ENCODE results near the gene KCNQ2.

Gene KCNQ2

DNA sequence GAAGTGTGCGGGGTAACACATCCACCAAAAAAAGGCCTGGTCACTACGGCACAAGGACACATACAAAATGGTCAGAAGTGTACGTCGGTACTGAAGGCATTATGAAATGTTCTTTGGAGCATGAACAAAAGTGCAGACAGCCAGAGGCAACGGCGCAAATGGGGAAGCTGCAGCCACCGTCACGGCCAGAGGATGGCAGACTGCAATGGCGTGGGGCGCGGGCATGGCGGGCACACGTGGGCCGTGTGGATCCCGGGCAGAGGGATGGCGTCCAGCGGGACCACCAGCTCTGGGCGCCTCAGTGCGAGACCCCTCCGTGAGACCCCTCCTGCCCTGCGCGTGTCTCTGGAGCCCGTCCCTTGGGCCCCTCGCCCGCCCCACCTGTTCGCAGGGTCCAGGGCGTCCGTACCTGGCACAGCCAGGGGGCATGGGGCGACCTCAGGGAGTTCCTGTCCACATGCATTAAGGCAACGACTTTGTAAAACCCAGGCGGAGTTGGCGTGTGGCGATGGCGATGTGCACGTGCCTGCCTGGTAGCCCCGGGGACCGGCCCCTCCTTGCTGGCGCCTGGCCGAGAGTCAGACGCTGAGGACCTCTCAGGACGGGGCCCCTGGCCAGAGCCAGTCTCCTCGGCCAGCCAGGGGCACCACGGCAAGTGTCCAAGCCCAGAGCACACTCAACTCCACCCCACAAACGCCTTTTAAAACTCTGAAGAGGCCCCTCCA lies 71.8 kb downstream of the KCNQ2 start:
- DNase-seq: no peak

- no peak for DNase-seq
Measured at GRCh38 chr20:63399596-63400375, 72.7 kb downstream of the KCNQ2 start.

GRCh38 chr20:63398744-63399514 lies 73.5 kb downstream of the KCNQ2 start:
- no peak for DNase-seq

DNA sequence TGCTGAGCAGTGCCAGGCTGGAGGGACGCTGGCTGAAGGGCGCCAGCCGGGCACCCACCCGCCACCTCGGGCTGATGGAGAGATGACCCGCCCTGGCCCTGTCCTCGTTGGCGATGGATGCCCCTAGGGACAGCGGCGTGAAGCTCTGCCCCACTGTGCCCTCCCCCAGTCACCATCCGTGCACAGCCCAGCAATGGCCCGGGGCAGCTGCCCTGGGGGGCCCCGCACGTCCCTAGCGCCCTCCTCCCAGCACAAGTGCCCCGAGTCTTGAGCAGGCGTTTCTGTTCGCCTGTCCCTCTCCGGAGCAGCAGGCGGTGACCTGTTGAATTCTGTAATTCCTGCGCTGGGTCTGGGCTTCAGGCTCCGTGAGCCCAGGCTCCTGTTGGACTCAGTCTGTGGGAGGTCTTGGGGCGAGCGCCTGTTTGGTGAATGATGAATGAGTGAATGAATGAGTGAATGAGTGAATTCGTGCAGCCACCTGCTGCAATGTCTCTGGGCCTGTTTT lies 74.5 kb downstream of the KCNQ2 start:
- no peak for DNase-seq

GRCh38 chr20:63397155-63397843 lies 75.2 kb downstream of the KCNQ2 start:
- DNase-seq: no peak

- DNase-seq: no peak
Measured at GRCh38 chr20:63396300-63396699, 76.2 kb downstream of the KCNQ2 start.

GRCh38 chr20:63395723-63396122 lies 76.7 kb downstream of the KCNQ2 start:
- no peak for DNase-seq

DNA sequence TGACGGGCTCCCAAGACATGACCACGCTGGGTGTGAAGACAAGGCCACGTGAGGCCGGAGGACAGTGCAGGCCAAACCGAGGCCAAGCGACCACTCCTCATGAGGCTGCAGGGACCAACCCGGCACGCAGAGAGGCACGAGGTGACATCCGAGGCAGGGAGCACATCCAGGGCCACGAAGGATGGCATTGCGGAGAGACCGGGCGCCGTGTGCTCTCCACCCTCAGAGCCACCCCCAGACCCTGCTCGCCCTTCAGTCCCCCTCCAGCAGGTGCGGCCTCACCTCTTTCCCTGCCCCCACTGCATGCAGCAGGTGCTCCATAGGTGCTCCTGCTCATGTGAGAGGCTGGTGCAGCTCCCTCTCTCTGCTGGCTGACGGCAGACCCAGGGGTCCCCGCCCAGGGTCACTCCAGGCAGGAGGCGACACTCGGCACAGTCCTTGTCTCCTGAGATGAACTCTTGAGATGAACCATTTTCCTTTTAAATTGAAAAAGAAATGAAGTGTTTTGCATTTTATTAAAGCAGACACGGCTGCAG lies 77.5 kb downstream of the KCNQ2 start:
- no peak for DNase-seq

DNA sequence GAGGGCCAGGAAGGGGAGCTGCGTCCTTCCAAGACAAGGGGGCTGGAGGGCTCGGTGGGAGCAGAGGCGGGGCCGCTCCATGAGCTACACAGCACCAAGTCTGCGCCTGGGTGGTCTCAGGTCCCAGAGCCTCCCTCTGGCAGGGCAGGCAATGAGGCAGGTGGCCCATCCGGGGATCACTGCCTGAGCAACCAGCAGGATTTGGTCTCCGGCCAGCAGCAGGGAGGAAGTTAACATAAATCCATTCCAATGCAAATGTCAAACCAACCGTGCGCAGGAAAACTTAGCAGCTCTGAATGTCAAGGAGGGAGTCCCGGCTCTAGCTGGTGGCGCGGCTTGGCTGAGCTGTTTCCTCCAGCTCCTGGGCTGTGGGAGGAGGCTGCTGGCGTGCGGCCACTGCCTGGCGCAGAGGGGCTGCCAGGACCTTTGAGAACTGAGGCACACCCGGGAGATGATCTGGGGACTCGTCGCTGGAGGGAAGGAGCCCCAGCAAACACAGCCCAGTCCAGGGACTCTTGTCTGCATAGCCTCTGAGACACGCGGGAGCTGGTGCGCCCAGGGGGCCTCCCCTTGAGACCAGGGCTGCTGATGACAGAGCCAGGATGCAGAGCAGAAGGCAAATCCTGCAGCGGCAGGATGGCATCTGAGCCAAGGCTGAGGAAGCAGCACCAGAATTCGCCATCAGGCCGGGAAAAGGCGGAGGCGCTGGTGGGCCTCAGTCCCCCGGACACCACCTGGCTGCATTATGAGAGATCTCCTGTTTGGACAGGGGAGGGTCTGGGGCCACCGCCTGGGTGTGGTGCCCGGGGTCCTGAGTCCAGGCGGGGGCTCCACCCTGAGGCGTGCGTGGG lies 78.2 kb downstream of the KCNQ2 start:
- no peak for DNase-seq

- no peak for DNase-seq
Measured at GRCh38 chr20:63393566-63393965, 78.9 kb downstream of the KCNQ2 start.

GRCh38 chr20:63392465-63393365 lies 79.7 kb downstream of the KCNQ2 start:
- no peak for DNase-seq

GRCh38 chr20:63387917-63388316 lies 84.5 kb downstream of the KCNQ2 start:
- DNase-seq: no peak

DNA sequence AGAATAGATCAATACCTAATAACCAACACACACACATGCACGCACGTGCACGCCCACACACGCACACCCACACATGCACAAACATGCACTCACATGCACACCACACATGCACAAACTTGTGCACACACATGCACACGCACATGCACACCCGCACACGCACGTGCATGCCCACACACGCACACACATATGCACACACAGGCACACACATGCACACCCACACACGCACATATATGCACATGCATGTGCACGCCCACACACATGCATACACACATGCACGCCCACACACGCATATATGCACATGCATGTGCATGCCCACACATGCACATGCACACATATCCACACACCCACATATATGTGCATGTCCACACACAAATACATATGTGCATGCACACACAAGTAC lies 85.1 kb downstream of the KCNQ2 start:
- no peak for DNase-seq

- no peak for DNase-seq
Measured at GRCh38 chr20:63386491-63386890, 86.0 kb downstream of the KCNQ2 start.

GRCh38 chr20:63385819-63386218 lies 86.6 kb downstream of the KCNQ2 start:
- DNase-seq: no peak

DNA sequence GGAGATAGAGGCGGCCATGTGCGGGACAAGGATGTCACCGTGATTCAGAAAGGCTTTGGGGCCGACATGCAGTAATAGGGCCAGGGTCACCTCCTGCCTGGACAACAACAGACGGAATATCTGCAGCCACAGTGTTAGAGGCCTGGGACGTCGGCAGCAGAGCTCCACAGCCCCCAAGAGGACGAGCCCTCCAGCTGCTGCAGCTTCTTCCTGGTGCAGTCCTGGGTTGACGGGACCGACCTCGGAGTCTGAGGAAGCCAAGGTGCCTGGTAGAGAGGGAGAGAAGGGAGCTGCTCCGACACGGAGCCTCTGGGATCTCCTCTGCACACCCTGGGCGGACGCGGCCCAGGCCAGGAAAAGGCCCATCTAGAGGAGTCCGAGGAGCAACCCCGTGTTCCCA lies 88.1 kb downstream of the KCNQ2 start:
- no peak for DNase-seq

GRCh38 chr20:63383556-63383955 lies 88.9 kb downstream of the KCNQ2 start:
- no peak for DNase-seq

DNA sequence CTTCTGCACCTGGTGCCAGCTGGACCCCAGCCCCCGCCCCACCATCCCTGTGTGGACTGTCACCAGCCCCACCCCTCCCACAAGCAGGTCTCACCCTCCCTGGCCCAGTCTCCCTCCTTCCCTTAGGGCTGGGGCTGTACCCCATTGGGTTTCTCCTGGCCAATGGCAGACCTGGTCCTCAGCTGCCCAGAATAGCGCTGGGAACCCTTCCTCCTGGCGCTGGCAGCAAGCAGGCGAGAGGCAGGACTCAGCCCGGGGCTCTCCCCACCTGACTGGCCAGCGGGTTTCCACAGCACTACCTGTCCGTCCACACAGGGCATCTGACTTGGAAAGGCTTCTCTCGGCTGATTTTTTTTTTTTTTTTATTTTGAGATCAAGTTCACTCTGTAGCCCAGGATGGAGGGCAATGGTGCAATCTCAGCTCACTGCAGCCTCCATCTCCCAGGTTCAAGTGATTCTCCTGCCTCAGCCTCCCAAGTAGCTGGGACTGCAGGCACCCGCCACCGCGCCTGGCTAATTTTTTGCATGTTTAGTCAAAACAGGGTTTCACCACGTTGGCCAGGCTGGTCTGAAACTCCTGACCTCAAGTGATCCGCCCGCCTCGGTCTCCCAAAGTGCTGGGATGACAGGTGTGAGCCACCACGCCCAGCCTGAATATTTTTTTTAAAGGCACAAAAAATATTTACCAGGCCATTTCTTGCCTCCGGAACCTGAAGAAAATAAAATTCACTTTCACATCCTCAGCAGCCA lies 89.7 kb downstream of the KCNQ2 start:
- no peak for DNase-seq

- DNase-seq: no peak
Measured at GRCh38 chr20:63381781-63382431, 90.5 kb downstream of the KCNQ2 start.

All from NCI-H510A treated with DMSO at 0.1 percent for 48 hours (cell line).